Measurements from ENCODE around the gene PDE8A.

GRCh38 chr15:85091990-85092389, 110.3 kb downstream of the PDE8A start:
- TF ChIP-seq POLR2A (IDR thresholded peaks at IDR 0.05) = no peak
- TF ChIP-seq, protein P1, sequence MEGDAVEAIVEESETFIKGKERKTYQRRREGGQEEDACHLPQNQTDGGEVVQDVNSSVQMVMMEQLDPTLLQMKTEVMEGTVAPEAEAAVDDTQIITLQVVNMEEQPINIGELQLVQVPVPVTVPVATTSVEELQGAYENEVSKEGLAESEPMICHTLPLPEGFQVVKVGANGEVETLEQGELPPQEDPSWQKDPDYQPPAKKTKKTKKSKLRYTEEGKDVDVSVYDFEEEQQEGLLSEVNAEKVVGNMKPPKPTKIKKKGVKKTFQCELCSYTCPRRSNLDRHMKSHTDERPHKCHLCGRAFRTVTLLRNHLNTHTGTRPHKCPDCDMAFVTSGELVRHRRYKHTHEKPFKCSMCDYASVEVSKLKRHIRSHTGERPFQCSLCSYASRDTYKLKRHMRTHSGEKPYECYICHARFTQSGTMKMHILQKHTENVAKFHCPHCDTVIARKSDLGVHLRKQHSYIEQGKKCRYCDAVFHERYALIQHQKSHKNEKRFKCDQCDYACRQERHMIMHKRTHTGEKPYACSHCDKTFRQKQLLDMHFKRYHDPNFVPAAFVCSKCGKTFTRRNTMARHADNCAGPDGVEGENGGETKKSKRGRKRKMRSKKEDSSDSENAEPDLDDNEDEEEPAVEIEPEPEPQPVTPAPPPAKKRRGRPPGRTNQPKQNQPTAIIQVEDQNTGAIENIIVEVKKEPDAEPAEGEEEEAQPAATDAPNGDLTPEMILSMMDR (IDR thresholded peaks at IDR 0.05) = no peak
